GM23248 (cell line): ENCODE results near the gene SGK1.

Experiments used
- EZH2 ChIP-seq: fragments of 200-600 bp; sonication (generic); IDR thresholded peaks from 2 replicates; pipeline ENCODE4 v1.6.1; 2018; ENCODE audit warnings: antibody characterized with exemption, mild to moderate bottlenecking; ENCODE audit not compliant: insufficient read depth, poor library complexity, severe bottlenecking
- EZH2phosphoT487 ChIP-seq: fragments of 200-600 bp; sonication (generic); IDR thresholded peaks from 2 replicates; pipeline ENCODE4 v1.6.1; 2018; ENCODE audit warnings: antibody characterized with exemption, moderate library complexity, mild to moderate bottlenecking, low read depth; ENCODE audit not compliant: insufficient read depth

GRCh38 chr6:134310817-134311216 is 7.1 kb downstream of the SGK1 start:
- TF ChIP-seq EZH2phosphoT487 (no peak), EZH2 (no peak)
